Measurements from ENCODE around the gene S1PR4.

The S1PR4 gene

GRCh38 chr19:3224346-3225168 lies 46.0 kb downstream of the S1PR4 start, which contains the start of gene CELF5:
TSS of gene CELF5 (plus strand) at chr19:3224661. CDS start at chr19:3224740, 79 bp downstream.
- DNase-seq, result peak; percentile 66

- DNase-seq, result no peak
These were observed 46.6 kb downstream of the S1PR4 start for GRCh38 chr19:3225169-3225485.

GRCh38 chr19:3225677-3226093 lies 47.1 kb downstream of the S1PR4 start:
- no peak for DNase-seq

GRCh38 chr19:3227054-3227626 lies 48.6 kb downstream of the S1PR4 start:
- DNase-seq, result no peak

GRCh38 chr19:3229346-3229743 lies 50.8 kb downstream of the S1PR4 start:
- no peak for DNase-seq

All from activated CD4-positive, alpha-beta T cell treated with anti-CD3 and anti-CD28 coated beads for 48 hours (primary cell).